OCI-LY3 (cell line): ENCODE measurements around the gene PNPLA2.

Source experiments
- H2AFZ ChIP-seq: fragments of 200-600, 300-600 bp; shearing (Covaris generic); 2 replicates; pipeline ENCODE4 v1.6.0; 2014; ENCODE audit warnings: antibody characterized with exemption, low read depth, low read length
- H3K27ac ChIP-seq: fragments of 200-600, 300-600 bp; sonication (generic); 2 replicates; pipeline ENCODE4 v1.5.1; 2014; ENCODE audit warnings: mild to moderate bottlenecking, low read length, moderate library complexity, mixed read lengths
- H3K27me3 ChIP-seq: fragments of 200-600, 300-600 bp; sonication (generic); 2 replicates; pipeline ENCODE4 v1.6.1; 2014; ENCODE audit warnings: low read depth, low read length, mixed read lengths
- H3K36me3 ChIP-seq: fragments of 200-600, 300-600 bp; sonication (generic); replicated peaks from 2 replicates; pipeline ENCODE3; 2014; ENCODE audit warnings: low read depth, low read length, mixed read lengths
- H3K4me1 ChIP-seq: fragments of 300-600, 200-600 bp; sonication (generic); 2 replicates; pipeline ENCODE4 v1.6.1; 2014; ENCODE audit warnings: low read length, mixed read lengths
- H3K4me2 ChIP-seq: fragments of 200-600, 300-600 bp; sonication (generic); 2 replicates; pipeline ENCODE4 v1.6.1; 2014; ENCODE audit warnings: low read length, mixed read lengths
- H3K4me3 ChIP-seq: fragments of 300-600, 200-600 bp; sonication (generic); 2 replicates; pipeline ENCODE4 v1.5.1; 2014; ENCODE audit warnings: antibody characterized with exemption, mild to moderate bottlenecking, low read length, moderate library complexity
- H3K79me2 ChIP-seq: fragments of 300-600, 200-600 bp; shearing (Covaris generic); 2 replicates; pipeline ENCODE4 v1.6.1; 2014; ENCODE audit warnings: mild to moderate bottlenecking, low read length, mixed read lengths
- H3K9ac ChIP-seq: fragments of 300-600, 200-600 bp; shearing (Covaris generic); 2 replicates; pipeline ENCODE4 v1.6.0; 2014; ENCODE audit warnings: mild to moderate bottlenecking, low read length, moderate library complexity
- H3K9me3 ChIP-seq: fragments of 200-600, 300-600 bp; shearing (Covaris generic); 2 replicates; pipeline ENCODE4 v1.6.1; 2014; ENCODE audit warnings: low read length, mixed read lengths; ENCODE audit not compliant: insufficient read depth
- H4K20me1 ChIP-seq: fragments of 200-600, 300-600 bp; sonication (generic); 2 replicates; pipeline ENCODE4 v1.6.1; 2016; ENCODE audit warnings: low read length, mixed read lengths; ENCODE audit not compliant: insufficient read depth
- EZH2phosphoT487 ChIP-seq: fragments of 200-600 bp; shearing (Covaris generic); IDR thresholded peaks from 2 replicates; pipeline ENCODE4 v1.6.1; 2018; ENCODE audit warnings: antibody characterized with exemption, mixed run types, low read depth
- TF ChIP-seq, protein P1 (sequence below): fragments of 200-600, 300-600 bp; sonication (generic); IDR thresholded peaks from 2 replicates; pipeline ENCODE4 v1.5.1; 2014; ENCODE audit warnings: antibody characterized with exemption, low read length, low read depth

Gene PNPLA2

GRCh38 chr11:868802-869201, 50.1 kb downstream of the PNPLA2 start:
- Histone ChIP-seq H3K36me3 (no peaks in the 10 kb centered on the region), H3K4me2 (no peak overlapping the region), H3K27ac (no peak overlapping the region)

DNA sequence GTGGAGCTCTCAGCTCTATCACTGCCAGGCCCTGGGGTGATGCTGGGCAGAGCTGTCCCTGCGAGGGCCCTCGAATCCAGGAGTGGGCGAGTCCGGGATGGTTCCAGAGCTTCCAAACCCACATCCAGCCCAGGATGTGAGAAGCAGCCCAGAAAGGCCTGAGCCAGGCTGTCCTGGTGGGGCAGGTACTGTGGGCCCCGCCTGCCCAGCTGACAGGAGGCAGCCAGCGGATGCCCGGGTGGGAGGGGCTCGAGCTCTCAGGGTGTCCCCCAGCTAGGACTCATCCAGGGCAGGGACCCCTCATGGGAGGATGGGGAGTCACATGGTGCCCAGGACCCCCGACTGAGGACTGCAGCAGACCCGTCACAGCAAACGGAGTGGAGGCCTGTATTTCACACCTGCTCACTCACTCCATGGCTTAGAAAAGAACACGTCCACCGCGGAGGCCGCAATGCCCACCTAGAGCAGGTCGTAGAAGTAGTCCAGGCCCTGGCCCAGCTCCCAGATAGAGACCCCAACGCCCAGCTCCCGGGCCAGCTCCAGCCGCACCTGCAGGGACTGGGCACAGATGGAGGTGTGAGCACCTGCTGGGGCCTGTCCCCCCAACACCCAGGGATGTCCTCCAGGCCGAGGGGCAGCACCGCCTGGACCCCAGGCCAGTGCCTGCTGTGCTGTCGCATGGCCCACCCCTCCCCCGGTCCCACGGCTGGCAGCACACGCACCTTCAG, 50.8 kb downstream of the PNPLA2 start:
- Histone ChIP-seq H3K4me1 (no peaks in the 10 kb centered on the region), H2AFZ (no peak overlapping the region), H3K9ac (no peak overlapping the region), H3K27me3 (no peaks in the 10 kb centered on the region), H3K27ac (no peak overlapping the region), H3K4me3 (no peak overlapping the region), H3K4me2 (no peak overlapping the region), H3K79me2 (no peaks in the 10 kb centered on the region), H4K20me1 (peaks cover 3% of the 10 kb centered on the region; the same call in 1 of the 2 replicates), H3K36me3 (no peaks in the 10 kb centered on the region), H3K9me3 (no peaks in the 10 kb centered on the region)
- TF ChIP-seq EZH2phosphoT487: no peak
- TF ChIP-seq, protein P1, sequence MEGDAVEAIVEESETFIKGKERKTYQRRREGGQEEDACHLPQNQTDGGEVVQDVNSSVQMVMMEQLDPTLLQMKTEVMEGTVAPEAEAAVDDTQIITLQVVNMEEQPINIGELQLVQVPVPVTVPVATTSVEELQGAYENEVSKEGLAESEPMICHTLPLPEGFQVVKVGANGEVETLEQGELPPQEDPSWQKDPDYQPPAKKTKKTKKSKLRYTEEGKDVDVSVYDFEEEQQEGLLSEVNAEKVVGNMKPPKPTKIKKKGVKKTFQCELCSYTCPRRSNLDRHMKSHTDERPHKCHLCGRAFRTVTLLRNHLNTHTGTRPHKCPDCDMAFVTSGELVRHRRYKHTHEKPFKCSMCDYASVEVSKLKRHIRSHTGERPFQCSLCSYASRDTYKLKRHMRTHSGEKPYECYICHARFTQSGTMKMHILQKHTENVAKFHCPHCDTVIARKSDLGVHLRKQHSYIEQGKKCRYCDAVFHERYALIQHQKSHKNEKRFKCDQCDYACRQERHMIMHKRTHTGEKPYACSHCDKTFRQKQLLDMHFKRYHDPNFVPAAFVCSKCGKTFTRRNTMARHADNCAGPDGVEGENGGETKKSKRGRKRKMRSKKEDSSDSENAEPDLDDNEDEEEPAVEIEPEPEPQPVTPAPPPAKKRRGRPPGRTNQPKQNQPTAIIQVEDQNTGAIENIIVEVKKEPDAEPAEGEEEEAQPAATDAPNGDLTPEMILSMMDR: no peak

More at GRCh38 chr11:868802-869201, 50.1 kb downstream of the PNPLA2 start:
- Histone ChIP-seq H2AFZ (no peak overlapping the region), H3K4me3 (no peak overlapping the region), H3K9me3 (no peaks in the 10 kb centered on the region), H3K4me1 (no peaks in the 10 kb centered on the region), H3K79me2 (no peaks in the 10 kb centered on the region), H4K20me1 (peaks cover 3% of the 10 kb centered on the region; the same call in 1 of the 2 replicates), H3K27me3 (no peaks in the 10 kb centered on the region), H3K9ac (no peak overlapping the region)
- TF ChIP-seq, protein P1: no peak
- no peak for TF ChIP-seq EZH2phosphoT487

- Histone ChIP-seq H3K27ac (no peak overlapping the region), H3K27me3 (no peaks in the 10 kb centered on the region), H3K36me3 (no peaks in the 10 kb centered on the region), H3K79me2 (no peaks in the 10 kb centered on the region), H3K9me3 (no peaks in the 10 kb centered on the region), H3K4me2 (no peak overlapping the region), H4K20me1 (peaks cover 3% of the 10 kb centered on the region; the same call in 1 of the 2 replicates), H3K4me3 (no peak overlapping the region), H2AFZ (no peak overlapping the region), H3K9ac (no peak overlapping the region), H3K4me1 (no peaks in the 10 kb centered on the region)
- TF ChIP-seq EZH2phosphoT487: no peak
- TF ChIP-seq, protein P1: no peak
Observed at GRCh38 chr11:870127-870413, 51.4 kb downstream of the PNPLA2 start.

DNA sequence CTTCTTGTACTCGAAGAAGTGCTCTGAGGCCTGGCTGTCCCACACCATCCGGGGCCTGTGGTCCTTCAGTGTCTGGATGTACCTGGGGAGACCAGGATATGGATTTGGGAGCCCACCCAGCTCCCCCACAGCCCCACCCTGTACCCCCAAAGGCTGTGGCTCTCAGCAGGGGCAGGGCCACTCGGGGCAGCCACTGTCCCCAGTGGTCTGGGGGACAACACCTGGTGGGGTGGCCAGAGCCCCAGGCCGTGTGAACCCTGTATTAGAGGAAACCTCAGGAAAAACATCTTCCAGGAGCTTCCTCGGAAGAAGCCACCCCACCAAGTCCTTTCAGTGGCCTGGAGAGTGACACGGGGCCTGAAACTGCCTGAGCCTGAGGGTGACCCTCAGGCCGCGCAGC, 51.7 kb downstream of the PNPLA2 start:
- no peaks in the 10 kb centered on the region for H3K36me3 ChIP-seq
- TF ChIP-seq, protein P1: no peak
- TF ChIP-seq EZH2phosphoT487: no peak
- no peaks in the 10 kb centered on the region for H3K9me3 ChIP-seq
- no peak overlapping the region for H3K4me3 ChIP-seq
- no peaks in the 10 kb centered on the region for H3K4me1 ChIP-seq
- no peak overlapping the region for H3K27ac ChIP-seq
- H4K20me1 ChIP-seq: peaks cover 3% of the 10 kb centered on the region; the same call in 1 of the 2 replicates
- no peak overlapping the region for H3K4me2 ChIP-seq
- H3K9ac ChIP-seq: no peak overlapping the region
- H3K79me2 ChIP-seq: no peaks in the 10 kb centered on the region
- no peaks in the 10 kb centered on the region for H3K27me3 ChIP-seq
- no peak overlapping the region for H2AFZ ChIP-seq
